A673 (cell line): Measurements from ENCODE around the gene FBXL7. TPM values are rescaled to one million over a fixed set of nuclear protein-coding genes. Genes with fewer than 3 reads are reported as not detected.

Experiments used
- BruUV-seq: library from RNA; stranded (reverse); fragments of 400-500 nt; replicated peaks from 2 replicates; lab custom pipeline; 2021; lab: Mats Ljungman, UMichigan
- CTCF ChIA-PET: fragments of 300-600 bp; sonication (Branson Sonifier 250); formaldehyde crosslinking; loops from one replicate; lab custom pipeline; 2022; ENCODE audit warnings: antibody characterized with exemption; lab: Charles Lee
- POLR2A ChIA-PET: fragments of 300-600 bp; sonication (Branson Sonifier 250); formaldehyde crosslinking; loops from one replicate; lab custom pipeline; 2022; ENCODE audit warnings: antibody characterized with exemption; ENCODE audit not compliant: low non-redundant PET; lab: Charles Lee
- DNase-seq: peaks from one replicate; pipeline ENCODE4 v3.0.0-alpha.2; 2015; ENCODE audit warnings: low spot score
- H3K27ac ChIP-seq: fragments of 200-600 bp; sonication (generic); 2 replicates; pipeline ENCODE4 v1.5.1; 2016; ENCODE audit warnings: mixed run types, low read depth, mild to moderate bottlenecking, mixed read lengths, antibody characterized with exemption, low read length; ENCODE audit not compliant: poor library complexity, severe bottlenecking
- H3K27me3 ChIP-seq: fragments of 200-600 bp; sonication (generic); replicated peaks from 2 replicates; pipeline ENCODE4 v1.6.1; 2017; ENCODE audit warnings: mixed run types, low read depth, mild to moderate bottlenecking, mixed read lengths, antibody characterized with exemption, low read length; ENCODE audit not compliant: insufficient read depth, poor library complexity
- H3K36me3 ChIP-seq: fragments of 200-600 bp; sonication (generic); 2 replicates; pipeline ENCODE4 v1.6.1; 2016; ENCODE audit warnings: mixed run types, mild to moderate bottlenecking, mixed read lengths, antibody characterized with exemption, low read length; ENCODE audit not compliant: insufficient read depth, poor library complexity, severe bottlenecking
- H3K4me1 ChIP-seq: fragments of 200-600 bp; sonication (generic); 2 replicates; pipeline ENCODE4 v1.6.1; 2017; ENCODE audit warnings: mixed run types, mild to moderate bottlenecking, mixed read lengths, antibody characterized with exemption, low read length; ENCODE audit not compliant: insufficient read depth, poor library complexity, severe bottlenecking
- H3K4me3 ChIP-seq: fragments of 200-600 bp; sonication (generic); 2 replicates; pipeline ENCODE4 v1.5.1; 2016; ENCODE audit warnings: low read depth, mixed run types, mild to moderate bottlenecking, mixed read lengths, low read length; ENCODE audit not compliant: poor library complexity, severe bottlenecking
- H3K9me3 ChIP-seq: fragments of 200-600 bp; sonication (generic); 2 replicates; pipeline ENCODE4 v1.6.1; 2016; ENCODE audit warnings: mixed run types, low read depth, mild to moderate bottlenecking, mixed read lengths, antibody characterized with exemption, low read length; ENCODE audit not compliant: poor library complexity, severe bottlenecking
- EZH2 ChIP-seq: fragments of 200-600 bp; sonication (generic); IDR thresholded peaks from 2 replicates; pipeline ENCODE4 v1.6.1; 2017; ENCODE audit warnings: borderline replicate concordance, low read depth, mild to moderate bottlenecking, mixed read lengths, antibody characterized with exemption, low read length; ENCODE audit not compliant: poor library complexity, severe bottlenecking
- intact Hi-C: fragments of 100-400 bp; cut with micrococcal nuclease; formaldehyde crosslinking; loops from one replicate; pipeline ENCODE4 v1.10.0; 2022; ENCODE audit not compliant: unreplicated experiment
- total RNA-seq: library from RNA; stranded (reverse); gene quantifications from 2 replicates; pipeline ENCODE4 v1.2.3, GENCODE V29; 2021
- TF ChIP-seq, protein P1 (sequence below): fragments of 300-800, 200-600 bp; sonication (generic); conservative IDR thresholded peaks from 2 replicates; pipeline ENCODE4 v1.5.1; 2017; ENCODE audit warnings: low read depth, mild to moderate bottlenecking, antibody characterized with exemption, low read length, moderate library complexity, mixed read lengths

Gene FBXL7
- total RNA-seq, 1 experiment from 2014 or later, result 5.9 TPM

DNA sequence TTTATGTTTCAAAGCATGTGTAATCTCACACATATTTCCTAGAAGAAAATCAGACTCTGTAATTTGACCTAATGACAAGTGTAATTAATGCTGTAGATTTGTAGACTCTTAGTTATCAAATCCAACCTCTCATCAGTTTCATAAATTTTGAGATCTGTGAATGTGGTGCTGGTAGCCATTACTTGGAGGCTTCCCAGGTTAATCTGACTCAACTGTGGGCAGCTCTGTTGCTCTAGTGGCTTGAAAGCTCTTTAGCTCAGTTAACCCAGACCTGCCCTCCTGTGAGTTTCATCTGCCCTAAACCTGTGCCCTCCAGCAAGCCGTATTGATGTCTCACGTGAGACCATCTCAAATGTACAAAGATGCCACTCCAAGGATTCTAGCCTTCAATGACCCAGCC, 323.4 kb downstream of the FBXL7 start:
- no peak overlapping the region for H3K4me3 ChIP-seq
- no peak for DNase-seq
- BruUV-seq, result no TSS peak
- intact Hi-C loops, result loop anchor here (5.0 to 10.0 kb wide), 2 partner anchors 359 to 716 kb away; no protein-coding TSS in a partner anchor
- H3K9me3 ChIP-seq, result no peaks in the 10 kb centered on the region
- TF ChIP-seq EZH2, result no peak
- TF ChIP-seq, protein P1, sequence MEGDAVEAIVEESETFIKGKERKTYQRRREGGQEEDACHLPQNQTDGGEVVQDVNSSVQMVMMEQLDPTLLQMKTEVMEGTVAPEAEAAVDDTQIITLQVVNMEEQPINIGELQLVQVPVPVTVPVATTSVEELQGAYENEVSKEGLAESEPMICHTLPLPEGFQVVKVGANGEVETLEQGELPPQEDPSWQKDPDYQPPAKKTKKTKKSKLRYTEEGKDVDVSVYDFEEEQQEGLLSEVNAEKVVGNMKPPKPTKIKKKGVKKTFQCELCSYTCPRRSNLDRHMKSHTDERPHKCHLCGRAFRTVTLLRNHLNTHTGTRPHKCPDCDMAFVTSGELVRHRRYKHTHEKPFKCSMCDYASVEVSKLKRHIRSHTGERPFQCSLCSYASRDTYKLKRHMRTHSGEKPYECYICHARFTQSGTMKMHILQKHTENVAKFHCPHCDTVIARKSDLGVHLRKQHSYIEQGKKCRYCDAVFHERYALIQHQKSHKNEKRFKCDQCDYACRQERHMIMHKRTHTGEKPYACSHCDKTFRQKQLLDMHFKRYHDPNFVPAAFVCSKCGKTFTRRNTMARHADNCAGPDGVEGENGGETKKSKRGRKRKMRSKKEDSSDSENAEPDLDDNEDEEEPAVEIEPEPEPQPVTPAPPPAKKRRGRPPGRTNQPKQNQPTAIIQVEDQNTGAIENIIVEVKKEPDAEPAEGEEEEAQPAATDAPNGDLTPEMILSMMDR, result no peak
- H3K27me3 ChIP-seq, result no peaks in the 10 kb centered on the region
- ChIA-PET CTCF (no interaction called here), POLR2A (no interaction called here)
- H3K4me1 ChIP-seq, result no peaks in the 10 kb centered on the region
- no peaks in the 10 kb centered on the region for H3K36me3 ChIP-seq
- H3K27ac ChIP-seq, result no peak overlapping the region

DNA sequence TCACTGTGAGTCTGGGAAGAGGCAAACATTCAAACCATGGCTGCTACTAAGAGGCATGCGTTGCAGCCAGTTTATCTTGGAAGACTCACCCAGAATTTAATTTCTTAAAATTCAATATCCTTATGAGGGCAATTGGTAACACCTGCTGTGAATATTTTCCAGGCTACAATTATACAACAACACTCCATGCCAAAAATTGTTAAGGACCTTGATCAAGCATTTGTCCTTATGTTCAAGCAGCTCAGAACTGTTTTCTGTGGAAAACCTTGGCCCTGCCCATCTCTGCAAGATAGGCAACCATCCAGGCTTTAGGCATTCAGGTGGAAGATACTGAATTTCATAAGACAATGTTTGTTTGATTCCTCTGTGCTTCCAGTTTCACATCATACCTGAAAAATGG, 327.8 kb downstream of the FBXL7 start:
- Histone ChIP-seq H3K9me3 (no peaks in the 10 kb centered on the region), H3K4me1 (no peaks in the 10 kb centered on the region), H3K36me3 (no peaks in the 10 kb centered on the region), H3K27ac (no peak overlapping the region), H3K27me3 (no peaks in the 10 kb centered on the region), H3K4me3 (no peak overlapping the region)
- ChIA-PET CTCF (no interaction called here), POLR2A (no interaction called here)
- intact Hi-C loops, result loop anchor here (10.0 kb wide), 1 partner anchor 363 kb away; no protein-coding TSS in a partner anchor
- BruUV-seq, result no TSS peak
- no peak for DNase-seq
- TF ChIP-seq EZH2, result no peak

DNA sequence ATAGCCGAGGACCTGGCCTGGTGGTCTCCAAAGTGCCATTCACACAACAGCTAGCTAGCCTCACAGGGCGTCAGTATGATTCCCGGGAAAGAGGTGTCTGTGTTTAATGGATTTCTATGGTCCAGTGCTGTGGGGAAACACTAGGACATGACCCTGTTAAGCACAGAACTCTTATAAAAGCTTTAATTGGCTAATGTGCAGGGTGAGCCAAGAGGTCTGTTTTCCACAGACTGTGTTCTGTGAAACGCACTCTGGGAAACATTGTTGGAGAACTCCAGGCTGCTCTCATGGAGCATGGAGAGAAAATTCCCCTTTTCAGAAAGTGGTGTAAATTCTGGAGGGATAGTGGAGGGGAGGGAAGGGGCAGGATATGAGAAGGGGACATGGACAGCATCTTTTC, 331.4 kb downstream of the FBXL7 start:
- BruUV-seq, result no TSS peak
- ChIA-PET POLR2A (no interaction called here), CTCF (no interaction called here)
- TF ChIP-seq, protein P1, result no peak
- TF ChIP-seq EZH2, result no peak
- intact Hi-C loops, result no loop called here
- H3K27ac ChIP-seq, result no peak overlapping the region
- no peaks in the 10 kb centered on the region for H3K36me3 ChIP-seq
- no peak for DNase-seq
- no peaks in the 10 kb centered on the region for H3K27me3 ChIP-seq
- no peaks in the 10 kb centered on the region for H3K4me1 ChIP-seq
- H3K4me3 ChIP-seq, result no peak overlapping the region
- H3K9me3 ChIP-seq, result no peaks in the 10 kb centered on the region

DNA sequence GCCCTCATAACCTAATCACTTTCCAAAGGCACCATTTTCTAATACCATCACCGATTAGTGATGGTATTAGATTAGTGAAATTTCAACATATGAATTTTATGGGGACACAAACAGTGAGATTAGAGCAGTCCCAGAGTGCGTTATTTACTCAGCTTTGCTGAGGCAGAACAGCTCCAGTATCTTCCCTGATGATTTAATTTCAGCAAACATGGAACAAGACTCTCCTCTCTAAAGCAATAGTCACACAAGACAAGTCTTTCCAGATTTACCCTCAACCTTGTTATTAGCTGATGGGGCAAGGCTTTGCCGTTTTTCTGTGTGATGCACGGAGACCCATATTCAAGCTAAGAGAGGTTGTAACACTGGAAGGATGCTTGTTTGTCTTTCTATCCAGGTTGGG, 333.4 kb downstream of the FBXL7 start:
- intact Hi-C loops, result no loop called here
- H3K9me3 ChIP-seq, result no peaks in the 10 kb centered on the region
- no peak overlapping the region for H3K4me3 ChIP-seq
- no peak overlapping the region for H3K27ac ChIP-seq
- no peaks in the 10 kb centered on the region for H3K4me1 ChIP-seq
- ChIA-PET POLR2A (no interaction called here), CTCF (no interaction called here)
- H3K27me3 ChIP-seq, result no peaks in the 10 kb centered on the region
- no TSS peak for BruUV-seq
- DNase-seq, result no peak
- H3K36me3 ChIP-seq, result no peaks in the 10 kb centered on the region
- no peak for TF ChIP-seq EZH2
- TF ChIP-seq, protein P1, result no peak
